ENCODE results near the gene RPA3. TPM values are rescaled to one million over a fixed set of nuclear protein-coding genes. Genes with fewer than 3 reads are reported as not detected.
A peak's percentile ranks its signal among the peaks of the same experiment; 100 is the strongest.

RPA3 gene
- total RNA-seq, 2 donors from 2014 or later, result 44.9 to 53.3 TPM

DNA sequence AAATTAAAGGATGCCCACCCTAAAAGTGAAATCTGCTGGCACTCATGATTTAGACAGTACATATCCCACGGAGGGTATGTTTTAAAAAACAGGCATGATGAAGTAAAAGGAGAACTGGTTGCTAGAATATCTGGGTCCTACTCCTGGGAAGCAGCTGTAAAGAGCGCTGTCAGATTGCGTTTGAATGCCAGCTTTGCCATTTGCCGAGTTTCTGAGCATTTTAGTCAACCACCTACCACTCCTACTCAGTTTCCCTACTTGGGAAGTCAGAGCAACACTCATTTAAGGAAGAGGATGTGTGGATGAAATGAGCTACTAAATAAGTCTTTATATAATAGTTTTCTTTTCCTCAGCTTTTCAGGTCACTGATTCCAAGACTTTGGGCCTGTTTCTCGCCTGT is 79.0 kb downstream of the RPA3 start:
- H3K9ac ChIP-seq (ENCODE audit: low read depth in 2 of 2, low read length in 2 of 2), result peak overlapping the region; percentile 74 to 99
- peaks cover 10% of the 10 kb centered on the region for H3K4me1 ChIP-seq
- no peak for DNase-seq
- peak overlapping the region; percentile 72 for H3K4me3 ChIP-seq
- H3K9me3 ChIP-seq, result no peaks in the 10 kb centered on the region
- TF ChIP-seq, protein P1, sequence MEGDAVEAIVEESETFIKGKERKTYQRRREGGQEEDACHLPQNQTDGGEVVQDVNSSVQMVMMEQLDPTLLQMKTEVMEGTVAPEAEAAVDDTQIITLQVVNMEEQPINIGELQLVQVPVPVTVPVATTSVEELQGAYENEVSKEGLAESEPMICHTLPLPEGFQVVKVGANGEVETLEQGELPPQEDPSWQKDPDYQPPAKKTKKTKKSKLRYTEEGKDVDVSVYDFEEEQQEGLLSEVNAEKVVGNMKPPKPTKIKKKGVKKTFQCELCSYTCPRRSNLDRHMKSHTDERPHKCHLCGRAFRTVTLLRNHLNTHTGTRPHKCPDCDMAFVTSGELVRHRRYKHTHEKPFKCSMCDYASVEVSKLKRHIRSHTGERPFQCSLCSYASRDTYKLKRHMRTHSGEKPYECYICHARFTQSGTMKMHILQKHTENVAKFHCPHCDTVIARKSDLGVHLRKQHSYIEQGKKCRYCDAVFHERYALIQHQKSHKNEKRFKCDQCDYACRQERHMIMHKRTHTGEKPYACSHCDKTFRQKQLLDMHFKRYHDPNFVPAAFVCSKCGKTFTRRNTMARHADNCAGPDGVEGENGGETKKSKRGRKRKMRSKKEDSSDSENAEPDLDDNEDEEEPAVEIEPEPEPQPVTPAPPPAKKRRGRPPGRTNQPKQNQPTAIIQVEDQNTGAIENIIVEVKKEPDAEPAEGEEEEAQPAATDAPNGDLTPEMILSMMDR (IDR thresholded peaks at IDR 0.05), result no peak
- no peaks in the 10 kb centered on the region for H3K36me3 ChIP-seq
- no peaks in the 10 kb centered on the region for H3K27me3 ChIP-seq
- intact Hi-C loops (cut with DNase I), result no loop called here
- H3K27ac ChIP-seq, result peak overlapping the region; percentile 79

DNA sequence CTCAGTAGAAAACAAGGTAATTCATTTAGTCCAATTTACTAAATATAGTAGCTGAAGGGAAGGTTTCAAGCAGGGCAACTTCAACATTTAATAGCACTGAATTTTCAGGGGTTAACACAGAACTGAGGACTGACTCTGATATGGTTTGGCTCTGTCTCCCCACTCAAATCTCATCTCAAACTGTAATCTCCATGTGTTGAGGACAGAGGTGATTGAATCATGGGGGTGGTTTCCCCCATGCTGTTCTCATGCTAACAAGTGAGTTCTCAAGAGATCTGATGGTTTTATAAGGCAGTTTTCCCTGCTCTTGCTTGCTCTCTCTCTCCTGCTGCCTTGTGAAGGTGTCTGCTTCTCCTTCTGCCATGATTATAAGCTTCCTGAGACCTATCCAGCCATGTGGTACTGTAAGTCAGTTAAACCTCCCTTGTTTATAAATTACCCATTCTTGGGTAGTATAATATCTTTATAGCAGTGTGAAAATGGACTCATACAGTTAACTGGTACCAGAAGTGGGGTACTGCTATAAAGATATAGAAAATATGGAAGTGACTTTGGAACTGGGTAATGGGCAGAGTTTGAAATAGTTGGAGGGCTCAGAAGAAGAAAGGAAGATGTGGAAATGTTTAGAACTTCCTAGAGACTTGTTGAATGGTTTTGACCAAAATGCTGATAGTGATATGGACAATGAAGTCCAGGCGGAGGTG is 87.6 kb downstream of the RPA3 start:
- TF ChIP-seq, protein P1 (IDR thresholded peaks at IDR 0.05), result no peak
- no peaks in the 10 kb centered on the region for H3K4me1 ChIP-seq
- H3K4me3 ChIP-seq, result no peak overlapping the region
- H3K9me3 ChIP-seq, result no peaks in the 10 kb centered on the region
- H3K27ac ChIP-seq, result no peak overlapping the region
- intact Hi-C loops (cut with DNase I), result no loop called here
- H3K27me3 ChIP-seq, result no peaks in the 10 kb centered on the region
- no peaks in the 10 kb centered on the region for H3K36me3 ChIP-seq
- DNase-seq, result no peak
- H3K9ac ChIP-seq (ENCODE audit: low read depth in 2 of 2, low read length in 2 of 2), result no peak overlapping the region

DNA sequence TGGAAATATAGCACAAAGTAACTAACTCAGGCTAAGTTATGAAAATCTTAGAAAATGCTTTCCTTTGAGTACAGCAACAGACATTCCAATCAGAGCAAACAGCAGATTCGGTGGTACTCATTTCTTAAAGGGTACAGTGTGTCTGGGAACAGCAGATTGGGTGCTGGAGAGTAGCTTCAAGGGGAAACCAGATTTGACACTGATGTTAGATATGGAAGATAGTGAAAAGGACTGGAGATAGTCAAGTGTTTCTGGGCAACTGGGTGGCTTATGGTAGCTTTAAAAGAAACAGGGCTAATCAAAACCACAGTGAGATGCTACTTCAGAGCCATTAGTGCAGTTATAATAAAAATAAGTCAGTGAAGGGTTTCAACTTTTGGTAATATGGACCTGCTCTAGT is 89.9 kb downstream of the RPA3 start:
- no peak overlapping the region for H3K9ac ChIP-seq (ENCODE audit: low read depth in 2 of 2, low read length in 2 of 2)
- no peaks in the 10 kb centered on the region for H3K4me1 ChIP-seq
- TF ChIP-seq, protein P1 (IDR thresholded peaks at IDR 0.05), result no peak
- DNase-seq, result no peak
- no peak overlapping the region for H3K4me3 ChIP-seq
- intact Hi-C loops (cut with DNase I), result no loop called here
- no peaks in the 10 kb centered on the region for H3K36me3 ChIP-seq
- no peaks in the 10 kb centered on the region for H3K9me3 ChIP-seq
- H3K27ac ChIP-seq, result no peak overlapping the region
- no peaks in the 10 kb centered on the region for H3K27me3 ChIP-seq

DNA sequence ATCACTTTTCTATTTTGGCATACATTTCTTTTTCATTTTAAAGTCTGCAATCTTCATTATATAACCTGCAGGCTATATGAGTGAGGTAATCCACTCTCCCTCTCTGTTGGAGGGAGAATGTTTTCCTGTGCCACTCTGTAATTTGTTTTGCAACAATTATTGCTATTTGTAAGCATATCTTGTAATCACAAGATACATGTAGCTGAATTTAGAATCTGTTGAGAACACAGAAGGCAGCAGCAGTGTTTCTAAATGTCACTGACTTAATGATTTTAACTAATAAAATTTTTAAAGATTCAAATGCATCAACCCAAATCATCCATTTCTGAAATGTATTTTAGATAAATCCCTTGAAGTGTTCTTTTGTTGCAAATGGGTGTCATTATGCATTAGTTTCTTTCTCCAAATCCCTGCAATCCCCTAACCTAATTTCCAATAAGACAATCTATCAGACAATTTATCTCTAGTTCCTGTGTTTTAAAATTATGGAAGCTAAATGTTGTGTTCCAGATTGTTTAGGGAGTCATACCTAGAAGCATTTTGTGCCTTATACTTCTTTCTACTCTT is 97.7 kb downstream of the RPA3 start:
- TF ChIP-seq, protein P1 (IDR thresholded peaks at IDR 0.05), result no peak
- H3K36me3 ChIP-seq, result no peaks in the 10 kb centered on the region
- H3K27me3 ChIP-seq, result no peaks in the 10 kb centered on the region
- DNase-seq, result no peak
- no peaks in the 10 kb centered on the region for H3K9me3 ChIP-seq
- no peak overlapping the region for H3K27ac ChIP-seq
- H3K9ac ChIP-seq (ENCODE audit: low read depth in 2 of 2, low read length in 2 of 2), result no peak overlapping the region
- no peaks in the 10 kb centered on the region for H3K4me1 ChIP-seq
- intact Hi-C loops (cut with DNase I), result no loop called here
- no peak overlapping the region for H3K4me3 ChIP-seq

DNA sequence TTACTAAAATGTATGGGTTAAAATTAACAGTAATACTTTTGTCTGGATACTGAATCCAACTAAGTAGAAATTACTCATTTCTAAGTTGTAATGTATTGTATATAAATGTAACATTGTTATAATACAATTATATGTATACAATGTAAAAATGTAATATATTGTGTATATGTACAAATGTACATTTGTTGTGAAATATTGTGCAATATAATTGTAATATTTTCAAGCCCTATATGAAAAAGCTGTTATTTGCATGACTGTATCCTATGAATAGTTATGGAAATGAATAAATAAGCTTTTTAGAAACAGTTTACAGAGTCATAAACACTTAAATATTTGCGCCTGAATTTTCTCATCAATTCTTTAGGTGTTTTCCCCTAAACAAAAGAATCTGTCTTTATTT is 98.2 kb downstream of the RPA3 start:
- H3K9ac ChIP-seq (ENCODE audit: low read depth in 2 of 2, low read length in 2 of 2), result no peak overlapping the region
- TF ChIP-seq, protein P1 (IDR thresholded peaks at IDR 0.05), result no peak
- no peak overlapping the region for H3K4me3 ChIP-seq
- H3K4me1 ChIP-seq, result no peaks in the 10 kb centered on the region
- no peaks in the 10 kb centered on the region for H3K36me3 ChIP-seq
- intact Hi-C loops (cut with DNase I), result no loop called here
- H3K27me3 ChIP-seq, result no peaks in the 10 kb centered on the region
- no peaks in the 10 kb centered on the region for H3K9me3 ChIP-seq
- no peak for DNase-seq
- no peak overlapping the region for H3K27ac ChIP-seq

Data from colonic mucosa (tissue), 4 donors.